Measurements from ENCODE around the gene TAOK3. TPM values are rescaled to one million over a fixed set of nuclear protein-coding genes. Genes with fewer than 3 reads are reported as not detected.

Gene TAOK3
- total and polyA plus RNA-seq, 2 of the 4 experiments (the other 2 are of a cell fraction) = 26.3 to 54.5 TPM

DNA sequence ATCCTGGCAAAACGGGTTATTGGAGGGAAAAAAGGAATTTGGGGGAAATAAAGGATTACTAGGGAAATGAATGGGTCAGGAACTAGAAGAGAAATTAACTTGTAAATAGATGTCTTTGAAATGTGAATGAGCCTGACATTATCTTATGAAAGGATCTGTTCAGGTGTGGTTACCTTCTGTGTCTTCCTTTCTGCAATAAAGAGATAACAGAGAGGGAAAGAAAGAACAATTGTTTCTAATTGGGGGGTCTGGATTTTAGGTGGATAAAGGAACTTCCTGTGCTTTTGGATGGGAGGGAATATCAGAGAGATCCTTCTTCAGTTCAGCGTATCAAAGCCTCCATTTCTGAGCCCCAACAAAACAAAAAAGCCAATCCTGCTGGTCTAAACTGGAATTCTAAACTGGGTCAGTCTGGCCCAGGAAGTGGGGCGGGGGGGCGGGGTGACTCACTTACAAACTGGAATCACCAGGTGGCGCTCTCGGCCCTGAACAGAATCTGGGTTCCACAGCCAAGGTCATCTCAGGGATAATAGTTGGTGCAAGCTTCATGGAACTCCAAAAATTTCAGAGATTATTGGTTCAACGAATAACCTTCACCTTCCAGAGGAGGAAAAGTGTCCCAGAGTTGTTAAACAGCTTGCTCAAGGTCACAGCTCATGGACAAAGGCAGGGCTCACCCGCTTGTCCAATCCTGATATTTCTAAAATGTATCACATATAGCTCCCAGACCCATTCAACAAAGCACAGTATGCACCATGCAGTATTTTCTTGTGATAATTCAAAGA lies 251.9 kb downstream of the TAOK3 start:
- H4K20me1 ChIP-seq (ENCODE audit: insufficient read depth, low read length) = no peaks in the 10 kb centered on the region
- H2BK120ac ChIP-seq (ENCODE audit: low read depth, low read length) = no peak overlapping the region
- H3K9me3 ChIP-seq (ENCODE audit: control insufficient read depth, insufficient read depth, low read length) = no peaks in the 10 kb centered on the region
- ChIA-PET CTCF (interaction anchor here (0.5 to 1.8 kb wide), 4 partner anchors 16 to 255 kb away, joined by 3 to 9 read pairs (median 6); partner anchors contain the start of gene VSIG10), POLR2A (ENCODE audit: unreplicated experiment) (no interaction called here)
- no peak overlapping the region for H2BK20ac ChIP-seq (ENCODE audit: low read depth, low read length)
- 0 out of 2 replicates have a peak, but pooled peaks cover under 1% of the 10 kb centered on the region for H3K36me3 ChIP-seq (ENCODE audit: control insufficient read depth, insufficient read depth, low read length)
- H2AK5ac ChIP-seq (ENCODE audit: low read depth, low read length) = no peak overlapping the region
- H3K9ac ChIP-seq (ENCODE audit: low read depth, low read length) = peak overlapping the region; percentile 28; the same call in 1 of the 2 replicates
- H2AK9ac ChIP-seq (replicated peaks; ENCODE audit: low read depth, low read length, poor library complexity) = no peak overlapping the region
- no CpG with 5 or more reads among the region's 8 CpGs for WGBS, 2 experiments (ENCODE audit: extremely low coverage in 2 of 2, insufficient read length in 1 of 2)
- dilution Hi-C loops (cut with HindIII; ENCODE audit: low sequenced_read_pairs, unreplicated experiment) = no loop called here
- H3K4me3 ChIP-seq (ENCODE audit: insufficient read depth, low read depth, low read length) = no peak overlapping the region
- H3K23ac ChIP-seq (ENCODE audit: low read depth, low read length) = no peak overlapping the region
- DNase-seq (peak; percentile 61), ATAC-seq (ENCODE audit: low read depth) (peak; percentile 97)
- in situ Hi-C loops (cut with MboI; ENCODE audit: low sequenced_read_pairs) = no loop called here
- peak overlapping the region; percentile 37; the same call in 1 of the 2 replicates for H3K18ac ChIP-seq (ENCODE audit: low read depth, low read length)
- no peak overlapping the region for H3K56ac ChIP-seq (ENCODE audit: extremely low read depth, insufficient read depth, low read length)
- H4K5ac ChIP-seq (ENCODE audit: low read depth, low read length) = peak overlapping the region; percentile 91
- no TSS peak for BruUV-seq (replicated peaks)
- TF ChIP-seq RAD21 (IDR thresholded peaks at IDR 0.05; ENCODE audit: low read length) (peak; percentile 45), CTCF (conservative IDR thresholded peaks at IDR 0.05; ENCODE audit: low read depth, low read length) (peak; percentile 50), RCOR1 (IDR thresholded peaks at IDR 0.05; ENCODE audit: insufficient replicate concordance, low read length) (no peak)
- peak overlapping the region; percentile 39; the same call in 1 of the 2 replicates for H3K27ac ChIP-seq (ENCODE audit: insufficient read depth, low read length)
- no peaks in the 10 kb centered on the region for H3K9me1 ChIP-seq (ENCODE audit: insufficient read depth, low read length)
- peak overlapping the region; percentile 43; the same call in 1 of the 2 replicates for H3K4me2 ChIP-seq (ENCODE audit: low read depth, low read length)
- H2BK5ac ChIP-seq (ENCODE audit: low read depth, low read length, poor library complexity, severe bottlenecking) = no peak overlapping the region
- peak overlapping the region; percentile 64 for H2AFZ ChIP-seq (replicated peaks; ENCODE audit: low read length, poor library complexity)
- H3K14ac ChIP-seq (replicated peaks; ENCODE audit: low read depth, low read length) = 0 out of 2 replicates have a peak overlapping the region, but pooled peaks have one; percentile 28
- no peak overlapping the region for H2BK15ac ChIP-seq (ENCODE audit: low read depth, low read length)
- no peaks in the 10 kb centered on the region for H3K27me3 ChIP-seq (ENCODE audit: control insufficient read depth, insufficient read depth, low read length)
- peaks cover 2% of the 10 kb centered on the region; the same call in 1 of the 2 replicates for H3K4me1 ChIP-seq (ENCODE audit: control insufficient read depth, insufficient read depth, low read length)
- H3K4ac ChIP-seq (ENCODE audit: low read depth, low read length) = no peak overlapping the region
- H4K91ac ChIP-seq (ENCODE audit: insufficient read depth, low read depth, low read length) = no peak overlapping the region
- intact Hi-C loops (cut with micrococcal nuclease) = loop anchor here (2.0 to 5.0 kb wide), 2 partner anchors 243 to 258 kb away; no protein-coding TSS in a partner anchor
- no peaks in the 10 kb centered on the region for H3K79me1 ChIP-seq (ENCODE audit: low read depth in 1 of 2, low read length in 2 of 2)
- peak overlapping the region; percentile 80 to 83; a peak in 3 of 4 replicates for H4K8ac ChIP-seq (ENCODE audit: low read depth in 2 of 2, low read length in 2 of 2)
